ENCODE data around the gene TAAR9. TPM values are rescaled to one million over a fixed set of nuclear protein-coding genes. Genes with fewer than 3 reads are reported as not detected.

TAAR9 gene
- total and polyA plus RNA-seq, 2 donors from 2014 or later: not detected

DNA sequence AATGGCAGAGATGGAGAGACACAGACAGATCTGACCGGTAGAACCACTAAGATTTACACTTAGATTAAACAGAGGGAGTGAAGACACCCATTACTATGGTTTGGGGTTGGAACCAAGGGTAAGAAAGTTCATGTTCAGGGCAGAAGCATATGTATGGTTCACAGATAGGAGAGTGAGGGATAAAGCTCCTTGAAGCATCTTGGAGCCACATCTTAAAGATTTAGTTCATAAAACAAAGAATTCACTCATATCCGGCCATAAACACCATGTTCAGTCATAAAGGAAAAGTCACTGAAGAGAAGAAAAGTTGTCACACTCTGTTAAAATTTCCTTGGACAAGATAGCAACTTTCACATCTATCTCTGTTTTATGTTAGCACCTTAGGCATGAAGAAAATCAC is 43.1 kb upstream of the TAAR9 start:
- intact Hi-C loops (cut with DNase I): no loop called here
- DNase-seq (no peak), FAIRE-seq (no peak)
- Histone ChIP-seq H3K9me3 (ENCODE audit: control insufficient read depth in 2 of 3, insufficient read depth in 1 of 3, low read length in 3 of 3) (no peaks in the 10 kb centered on the region), H3K27ac (ENCODE audit: low read depth in 2 of 2, low read length in 2 of 2) (no peak overlapping the region), H3K27me3 (ENCODE audit: control insufficient read depth, insufficient read depth, low read length) (no peaks in the 10 kb centered on the region), H3K4me1 (ENCODE audit: control insufficient read depth in 2 of 3, insufficient read depth in 2 of 3, low read depth in 1 of 3, low read length in 3 of 3) (peaks cover 0 to 7% (median 0%) of the 10 kb centered on the region in 3 donors), H3K9ac (ENCODE audit: low read length in 3 of 3) (no peak overlapping the region), H3K36me3 (ENCODE audit: control insufficient read depth in 2 of 3, insufficient read depth in 3 of 3, low read length in 3 of 3) (peaks cover 0 to 6% (median 0%) of the 10 kb centered on the region in 3 donors), H3K4me3 (ENCODE audit: low read length in 3 of 3) (no peak overlapping the region)
- TF ChIP-seq, protein P1, sequence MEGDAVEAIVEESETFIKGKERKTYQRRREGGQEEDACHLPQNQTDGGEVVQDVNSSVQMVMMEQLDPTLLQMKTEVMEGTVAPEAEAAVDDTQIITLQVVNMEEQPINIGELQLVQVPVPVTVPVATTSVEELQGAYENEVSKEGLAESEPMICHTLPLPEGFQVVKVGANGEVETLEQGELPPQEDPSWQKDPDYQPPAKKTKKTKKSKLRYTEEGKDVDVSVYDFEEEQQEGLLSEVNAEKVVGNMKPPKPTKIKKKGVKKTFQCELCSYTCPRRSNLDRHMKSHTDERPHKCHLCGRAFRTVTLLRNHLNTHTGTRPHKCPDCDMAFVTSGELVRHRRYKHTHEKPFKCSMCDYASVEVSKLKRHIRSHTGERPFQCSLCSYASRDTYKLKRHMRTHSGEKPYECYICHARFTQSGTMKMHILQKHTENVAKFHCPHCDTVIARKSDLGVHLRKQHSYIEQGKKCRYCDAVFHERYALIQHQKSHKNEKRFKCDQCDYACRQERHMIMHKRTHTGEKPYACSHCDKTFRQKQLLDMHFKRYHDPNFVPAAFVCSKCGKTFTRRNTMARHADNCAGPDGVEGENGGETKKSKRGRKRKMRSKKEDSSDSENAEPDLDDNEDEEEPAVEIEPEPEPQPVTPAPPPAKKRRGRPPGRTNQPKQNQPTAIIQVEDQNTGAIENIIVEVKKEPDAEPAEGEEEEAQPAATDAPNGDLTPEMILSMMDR (IDR thresholded peaks at IDR 0.05; ENCODE audit: borderline replicate concordance, extremely low read depth, insufficient read depth): no peak

DNA sequence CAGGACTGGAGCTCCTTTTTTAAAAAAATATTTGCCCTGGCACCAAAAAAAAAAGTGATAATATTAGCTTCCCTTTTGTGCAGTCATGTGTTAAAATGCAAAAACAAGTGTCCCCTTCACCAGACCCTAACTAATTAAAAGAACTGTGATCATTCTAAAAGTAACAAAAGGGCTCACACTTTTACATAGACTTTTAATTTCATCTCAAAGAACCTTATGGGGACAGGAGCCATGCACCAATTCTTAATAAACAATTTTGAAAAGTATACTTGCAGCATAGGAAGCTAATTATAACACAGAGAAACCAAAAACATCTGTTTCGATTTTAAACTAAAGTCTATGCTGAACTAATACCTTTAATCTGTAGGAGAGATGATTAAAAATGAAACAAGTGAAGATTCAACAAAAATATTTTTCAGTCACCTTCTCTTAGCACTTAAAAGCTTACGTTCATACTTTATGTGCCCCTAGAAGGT is 42.4 kb upstream of the TAAR9 start:
- Histone ChIP-seq H3K36me3 (ENCODE audit: control insufficient read depth in 2 of 3, insufficient read depth in 3 of 3, low read length in 3 of 3) (peaks cover 0 to 6% (median 0%) of the 10 kb centered on the region in 3 donors), H3K27ac (ENCODE audit: low read depth in 2 of 2, low read length in 2 of 2) (no peak overlapping the region), H3K9ac (ENCODE audit: low read length in 3 of 3) (no peak overlapping the region), H3K27me3 (ENCODE audit: control insufficient read depth, insufficient read depth, low read length) (no peaks in the 10 kb centered on the region), H3K4me1 (ENCODE audit: control insufficient read depth in 2 of 3, insufficient read depth in 2 of 3, low read depth in 1 of 3, low read length in 3 of 3) (peaks cover 0 to 7% (median 0%) of the 10 kb centered on the region in 3 donors), H3K9me3 (ENCODE audit: control insufficient read depth in 2 of 3, insufficient read depth in 1 of 3, low read length in 3 of 3) (no peaks in the 10 kb centered on the region), H3K4me3 (ENCODE audit: low read length in 3 of 3) (no peak overlapping the region)
- intact Hi-C loops (cut with DNase I): no loop called here
- FAIRE-seq (no peak), DNase-seq (no peak)
- TF ChIP-seq, protein P1 (IDR thresholded peaks at IDR 0.05; ENCODE audit: borderline replicate concordance, extremely low read depth, insufficient read depth): no peak

DNA sequence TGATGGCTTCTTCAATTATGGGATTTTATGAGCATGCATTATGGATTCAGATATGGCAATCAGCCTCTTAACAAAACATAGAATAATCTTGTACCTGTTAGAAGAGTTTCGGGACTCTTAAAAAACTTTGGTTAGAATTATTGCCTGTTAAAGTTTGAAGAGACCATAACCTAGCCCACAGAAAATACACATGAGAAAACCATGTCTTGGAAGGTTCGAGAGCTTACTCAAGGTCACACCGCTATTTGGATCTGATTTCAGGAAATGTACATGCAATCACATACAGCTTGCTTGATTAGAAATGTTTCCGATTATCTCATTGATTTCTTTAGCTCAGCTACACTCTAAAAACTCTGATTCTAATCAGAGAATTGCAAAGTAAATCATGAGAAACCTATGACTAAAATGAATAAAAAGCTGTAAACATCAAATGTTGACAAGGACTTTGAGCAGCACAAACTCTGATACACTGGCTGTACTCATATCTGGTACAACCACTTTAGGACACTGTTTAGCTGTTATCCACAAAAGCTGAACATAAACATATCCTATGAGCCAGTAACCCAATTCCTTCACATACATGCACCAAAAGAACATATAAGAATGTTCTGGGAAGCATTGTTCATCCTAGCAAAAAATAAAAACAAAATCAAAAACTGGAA is 41.4 kb upstream of the TAAR9 start:
- Histone ChIP-seq H3K27me3 (ENCODE audit: control insufficient read depth, insufficient read depth, low read length) (no peaks in the 10 kb centered on the region), H3K9me3 (ENCODE audit: control insufficient read depth in 2 of 3, insufficient read depth in 1 of 3, low read length in 3 of 3) (no peaks in the 10 kb centered on the region), H3K27ac (ENCODE audit: low read depth in 2 of 2, low read length in 2 of 2) (no peak overlapping the region), H3K9ac (ENCODE audit: low read length in 3 of 3) (no peak overlapping the region), H3K4me1 (ENCODE audit: control insufficient read depth in 2 of 3, insufficient read depth in 2 of 3, low read depth in 1 of 3, low read length in 3 of 3) (peaks cover 0 to 5% (median 0%) of the 10 kb centered on the region in 3 donors), H3K36me3 (ENCODE audit: control insufficient read depth in 2 of 3, insufficient read depth in 3 of 3, low read length in 3 of 3) (peaks cover 4 to 11% (median 6%) of the 10 kb centered on the region in 3 donors), H3K4me3 (ENCODE audit: low read length in 3 of 3) (no peak overlapping the region)
- DNase-seq (no peak), FAIRE-seq (no peak)
- intact Hi-C loops (cut with DNase I): no loop called here
- TF ChIP-seq, protein P1 (IDR thresholded peaks at IDR 0.05; ENCODE audit: borderline replicate concordance, extremely low read depth, insufficient read depth): no peak

Data from kidney (tissue), 14 donors.